Activated T-cell treated with anti-CD3 and anti-CD28 coated beads, Interleukin-2, amount 50 U/mL, for 4 hours (primary cell): Measurements from ENCODE around the gene BMP7. TPM values are rescaled to one million over a fixed set of nuclear protein-coding genes. Genes with fewer than 3 reads are reported as not detected.

Source experiments
- ATAC-seq, 2 donors: fragments of 200-7000 bp; cut with Tn5 transposase; one replicate each; pipeline ENCODE4 v1.10.0; 2021
- DNase-seq: peaks from one replicate; pipeline ENCODE4 v3.0.0-alpha.2; 2020
- H3K27me3 Mint-ChIP-seq: one replicate; pipeline ENCODE4 v1.8.0; 2021; ENCODE audit warnings: low read depth, mixed read lengths
- H3K36me3 Mint-ChIP-seq: one replicate; pipeline ENCODE4 v1.8.0; 2022; ENCODE audit warnings: mixed read lengths; ENCODE audit not compliant: insufficient read depth
- H3K4me1 Mint-ChIP-seq: one replicate; pipeline ENCODE4 v1.8.0; 2021; ENCODE audit warnings: low read depth, mixed read lengths
- H3K4me3 Mint-ChIP-seq: one replicate; pipeline ENCODE4 v1.8.0; 2021; ENCODE audit warnings: mild to moderate bottlenecking, moderate library complexity, mixed read lengths
- H3K9me3 Mint-ChIP-seq: one replicate; pipeline ENCODE4 v1.8.0; 2021; ENCODE audit warnings: mixed read lengths
- total RNA-seq, 3 donors: library from RNA; stranded (reverse); gene quantifications; one replicate each; pipeline ENCODE4 v1.2.1, GENCODE V29; 2021

The BMP7 gene
- total RNA-seq, 3 donors from 2014 or later: 0.08 TPM; not detected in 2

DNA sequence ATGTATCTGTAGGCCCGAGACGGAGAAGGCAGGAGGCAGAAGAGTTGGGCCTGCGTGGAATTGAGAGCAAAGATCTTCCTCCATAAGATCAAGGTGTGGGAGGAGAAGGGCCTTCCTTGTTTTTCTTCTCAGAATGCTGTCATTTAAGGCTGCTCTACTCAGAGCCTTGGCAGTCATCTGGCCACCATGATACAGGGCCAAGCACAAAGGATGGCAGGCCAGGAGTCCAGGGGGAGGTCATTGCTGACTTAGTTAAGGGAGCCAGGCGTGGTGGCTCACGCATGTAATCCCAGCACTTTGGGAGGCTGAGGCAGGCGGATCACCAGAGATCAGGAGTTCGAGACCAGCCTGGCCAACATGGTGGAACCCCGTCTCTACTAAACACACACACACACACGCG, 137.1 kb downstream of the BMP7 start:
- DNase-seq: no peak
- Mint-ChIP-seq H3K36me3 (no peaks in the 10 kb centered on the region), H3K27me3 (peaks cover 17% of the 10 kb centered on the region), H3K4me1 (no peaks in the 10 kb centered on the region), H3K4me3 (no peak overlapping the region), H3K9me3 (no peaks in the 10 kb centered on the region)
- ATAC-seq: no peak

DNA sequence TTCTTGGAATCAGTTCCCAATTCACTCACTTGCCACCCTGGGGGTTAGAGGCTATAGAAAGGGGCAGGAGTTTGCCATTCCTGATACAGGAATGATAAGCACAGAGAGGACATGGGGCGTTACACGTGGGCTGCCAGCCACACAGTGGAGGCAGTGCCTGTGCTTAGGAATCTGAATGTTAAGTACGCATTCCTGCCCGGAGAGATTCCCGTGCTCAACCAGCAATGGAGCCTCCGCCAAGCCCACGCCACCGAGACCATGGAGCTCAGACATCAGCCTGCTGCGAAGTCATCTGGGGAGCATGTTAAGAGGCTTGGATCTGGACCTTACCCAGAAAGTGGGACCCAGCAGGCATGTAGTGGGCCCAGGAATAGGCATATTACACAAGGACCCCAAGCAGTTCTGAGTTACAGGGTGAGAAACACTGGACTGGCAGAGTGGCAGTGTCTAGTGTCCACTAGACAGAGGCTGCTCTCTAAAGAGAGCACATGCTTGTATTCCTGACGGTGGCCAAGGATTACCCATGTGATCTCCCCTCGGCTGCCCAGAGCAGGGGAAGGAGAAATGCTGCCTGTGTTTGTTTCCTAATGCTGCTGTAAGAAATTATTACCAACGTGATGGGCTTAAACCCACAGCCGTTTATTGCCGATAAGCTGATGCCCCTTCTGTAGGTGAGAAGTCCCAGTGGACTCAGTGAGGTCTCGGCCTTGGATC, 138.2 kb downstream of the BMP7 start:
- H3K27me3 Mint-ChIP-seq: peaks cover 12% of the 10 kb centered on the region
- H3K4me3 Mint-ChIP-seq: no peak overlapping the region
- H3K4me1 Mint-ChIP-seq: no peaks in the 10 kb centered on the region
- no peak for ATAC-seq
- H3K36me3 Mint-ChIP-seq: no peaks in the 10 kb centered on the region
- no peaks in the 10 kb centered on the region for H3K9me3 Mint-ChIP-seq
- no peak for DNase-seq

DNA sequence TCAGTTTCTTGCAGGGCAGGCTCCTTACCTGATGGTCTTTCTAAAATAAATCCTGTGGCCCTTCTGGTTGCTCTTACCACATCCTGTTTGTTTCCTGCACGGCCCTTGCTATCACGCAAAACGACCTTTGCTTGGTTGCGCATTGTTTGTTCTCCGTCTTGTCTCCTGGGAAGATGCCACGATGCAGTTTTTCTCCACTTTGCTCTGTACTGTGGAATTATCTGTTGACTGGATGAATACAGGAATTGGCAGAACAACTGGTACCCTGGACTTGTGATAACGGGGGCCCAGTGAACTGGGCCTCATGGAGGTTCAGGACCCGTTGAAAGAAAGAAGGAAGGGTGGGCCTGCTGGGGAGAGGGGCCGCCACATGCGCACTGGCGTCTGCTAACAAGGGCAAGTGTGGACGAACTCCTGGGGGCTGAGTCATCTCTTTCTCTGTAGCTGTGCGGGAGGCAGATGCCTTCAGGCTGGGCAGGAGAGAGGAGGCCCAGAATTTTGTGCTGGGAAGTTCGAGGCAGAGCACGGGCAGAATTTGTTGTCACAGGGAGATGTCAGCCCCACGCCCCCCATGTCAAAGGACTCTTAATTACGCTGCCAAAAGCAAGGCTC, 139.9 kb downstream of the BMP7 start:
- no peaks in the 10 kb centered on the region for H3K36me3 Mint-ChIP-seq
- H3K27me3 Mint-ChIP-seq: peaks cover 9% of the 10 kb centered on the region
- no peaks in the 10 kb centered on the region for H3K9me3 Mint-ChIP-seq
- H3K4me1 Mint-ChIP-seq: no peaks in the 10 kb centered on the region
- no peak overlapping the region for H3K4me3 Mint-ChIP-seq
- DNase-seq: no peak
- no peak for ATAC-seq

GRCh38 chr20:57124800-57125517, 141.5 kb downstream of the BMP7 start:
- no peak overlapping the region for H3K4me3 Mint-ChIP-seq
- ATAC-seq (no peak), DNase-seq (no peak)
- H3K9me3 Mint-ChIP-seq: no peaks in the 10 kb centered on the region
- H3K36me3 Mint-ChIP-seq: no peaks in the 10 kb centered on the region
- peaks cover 9% of the 10 kb centered on the region for H3K27me3 Mint-ChIP-seq
- no peaks in the 10 kb centered on the region for H3K4me1 Mint-ChIP-seq

DNA sequence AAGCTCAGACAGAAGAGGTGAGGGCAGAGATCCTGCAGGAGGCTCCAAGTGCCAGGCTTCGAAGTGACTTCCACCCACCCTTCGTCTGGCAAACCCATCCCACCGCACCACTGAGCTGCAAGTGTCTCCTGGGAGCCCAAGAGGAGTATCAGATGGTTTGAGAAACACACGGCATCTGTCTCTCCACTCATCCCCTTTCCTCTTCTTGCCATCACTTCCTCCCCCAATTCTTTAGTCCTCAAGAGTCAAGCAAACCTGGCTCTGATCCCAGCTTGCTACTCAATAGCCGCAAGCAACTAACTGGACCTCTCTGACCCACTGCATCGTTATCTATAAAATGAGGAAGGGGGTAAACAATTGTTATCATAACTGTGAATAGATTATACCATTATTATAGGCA, 142.1 kb downstream of the BMP7 start:
- H3K27me3 Mint-ChIP-seq: peaks cover 9% of the 10 kb centered on the region
- ATAC-seq: no peak
- H3K9me3 Mint-ChIP-seq: no peaks in the 10 kb centered on the region
- no peaks in the 10 kb centered on the region for H3K36me3 Mint-ChIP-seq
- H3K4me3 Mint-ChIP-seq: no peak overlapping the region
- H3K4me1 Mint-ChIP-seq: no peaks in the 10 kb centered on the region
- DNase-seq: no peak

DNA sequence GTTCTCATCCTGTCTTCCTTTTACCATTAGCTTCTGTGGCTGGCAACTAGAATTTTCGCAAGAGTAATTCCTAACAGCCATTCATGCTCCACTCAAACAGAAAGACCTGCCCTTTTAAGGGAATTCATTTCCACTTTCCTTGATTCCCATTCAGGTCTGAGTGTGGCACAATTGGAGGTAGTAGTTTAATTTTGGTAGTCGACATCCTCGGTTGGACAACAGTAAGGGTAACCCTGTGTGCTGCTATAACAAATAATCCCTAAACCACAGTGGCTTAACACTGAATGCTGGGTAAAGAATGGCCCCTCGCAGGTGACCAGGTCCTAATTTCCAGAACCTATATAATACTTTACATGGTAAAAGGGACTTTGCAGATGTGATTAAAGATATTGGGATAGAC, 142.9 kb downstream of the BMP7 start:
- H3K9me3 Mint-ChIP-seq: no peaks in the 10 kb centered on the region
- H3K4me1 Mint-ChIP-seq: no peaks in the 10 kb centered on the region
- no peak overlapping the region for H3K4me3 Mint-ChIP-seq
- DNase-seq: no peak
- H3K36me3 Mint-ChIP-seq: no peaks in the 10 kb centered on the region
- ATAC-seq: no peak
- peaks cover 9% of the 10 kb centered on the region for H3K27me3 Mint-ChIP-seq

DNA sequence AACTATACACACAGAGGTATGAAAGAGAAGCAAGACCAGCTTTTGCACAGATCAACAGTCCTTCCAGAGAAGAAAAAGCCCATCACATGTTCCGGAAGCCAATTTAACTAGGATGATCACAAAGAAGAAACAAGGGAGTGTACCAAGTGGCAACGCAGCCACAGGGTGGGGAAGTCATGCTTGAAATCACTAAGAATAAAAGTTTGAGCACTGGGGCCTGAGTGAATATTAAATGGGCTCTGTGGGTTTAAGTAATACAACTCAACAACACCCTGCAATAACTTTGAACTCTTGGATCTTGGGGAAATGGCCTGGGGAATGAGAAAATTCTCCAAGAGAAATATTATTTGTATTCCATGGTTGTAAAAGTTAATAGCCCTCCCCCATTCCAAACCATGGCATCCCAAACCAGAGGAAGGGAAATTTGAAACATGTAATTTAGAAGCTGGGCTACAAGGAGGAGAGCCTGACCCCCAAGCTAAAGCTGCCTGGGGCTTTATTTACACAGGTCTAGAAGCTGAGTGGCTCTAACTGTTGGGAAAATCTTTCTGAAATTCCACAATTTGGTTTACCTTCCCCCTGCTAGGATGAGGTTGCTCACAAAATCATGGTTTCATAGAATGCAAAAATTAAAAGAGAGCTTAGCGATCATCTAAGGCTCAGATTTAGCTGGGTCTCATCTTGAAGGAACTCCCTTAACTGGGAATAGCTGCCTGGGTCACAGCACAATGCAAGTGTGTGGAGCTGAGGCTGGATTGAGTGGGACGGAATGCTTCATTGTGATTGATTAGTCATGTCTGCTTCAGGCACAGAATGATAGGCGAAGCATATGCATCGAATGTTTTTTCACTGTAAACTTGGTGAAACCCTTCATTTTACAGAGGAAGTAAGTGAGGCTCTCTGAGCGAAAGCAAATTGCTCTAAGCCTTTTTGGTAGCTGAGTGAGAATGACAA, 143.6 kb downstream of the BMP7 start:
- H3K27me3 Mint-ChIP-seq: peaks cover 9% of the 10 kb centered on the region
- no peak for DNase-seq
- no peaks in the 10 kb centered on the region for H3K4me1 Mint-ChIP-seq
- H3K4me3 Mint-ChIP-seq: no peak overlapping the region
- H3K9me3 Mint-ChIP-seq: no peaks in the 10 kb centered on the region
- ATAC-seq: no peak
- H3K36me3 Mint-ChIP-seq: no peaks in the 10 kb centered on the region

DNA sequence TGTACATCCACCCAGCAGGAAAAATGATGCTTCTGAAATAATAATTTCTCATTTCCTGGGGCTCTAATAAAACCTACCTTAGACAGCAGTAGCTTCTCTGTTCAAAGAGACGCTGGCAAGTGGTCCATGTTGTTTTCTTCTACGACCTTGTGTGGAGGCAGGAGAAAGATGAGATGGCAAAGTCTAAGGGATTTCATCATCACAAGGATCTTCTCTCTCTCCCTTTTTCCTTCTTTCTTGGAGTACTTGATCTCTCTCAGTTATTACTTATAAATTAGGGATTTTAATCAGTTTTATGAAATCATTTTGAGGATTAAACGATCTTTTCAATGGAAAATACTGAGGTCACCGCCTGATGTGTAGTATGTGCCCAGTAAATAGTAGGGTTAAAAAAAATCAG, 147.5 kb downstream of the BMP7 start:
- no peak overlapping the region for H3K4me3 Mint-ChIP-seq
- no peaks in the 10 kb centered on the region for H3K27me3 Mint-ChIP-seq

More for the DNA sequence above, 147.5 kb downstream of the BMP7 start:
- Mint-ChIP-seq H3K4me1 (no peaks in the 10 kb centered on the region), H3K36me3 (no peaks in the 10 kb centered on the region), H3K9me3 (no peaks in the 10 kb centered on the region)
- DNase-seq: no peak
- no peak for ATAC-seq

Other genes starting within 250 kb of the BMP7 start
- not detected for gene SPO11, start 63.2 kb upstream of the BMP7 start, total RNA-seq
- 10 to 100 TPM; 64.7 to 73.8 (median 68.5) TPM for gene RAE1, start 84.6 kb upstream of the BMP7 start, total RNA-seq
- gene RBM38, start 124.8 kb upstream of the BMP7 start, total RNA-seq: 100 to 1,000 TPM; 123 to 172 (median 129) TPM